AML-193 (cell line): Measurements from ENCODE around the gene ADGRG6.

ENCODE experiments used
- DNase-seq, 2 experiments: peaks; one replicate each; lab custom pipeline; 2025; lab: John Stamatoyannopoulos, UW

ADGRG6 gene

GRCh38 chr6:142322066-142322465 lies 20.3 kb downstream of the ADGRG6 start:
- no peak for DNase-seq

- DNase-seq, result no peak
Observed at GRCh38 chr6:142322504-142323198, 20.8 kb downstream of the ADGRG6 start.

GRCh38 chr6:142323377-142323776 lies 21.6 kb downstream of the ADGRG6 start:
- DNase-seq, result no peak

- DNase-seq, result no peak
Observed at GRCh38 chr6:142324111-142324510, 22.3 kb downstream of the ADGRG6 start.

- no peak for DNase-seq
Observed at GRCh38 chr6:142325111-142325510, 23.3 kb downstream of the ADGRG6 start.

- no peak for DNase-seq
Observed at GRCh38 chr6:142326540-142326939, 24.7 kb downstream of the ADGRG6 start.

GRCh38 chr6:142328070-142328469 lies 26.3 kb downstream of the ADGRG6 start:
- no peak for DNase-seq

- DNase-seq, result no peak
Observed at GRCh38 chr6:142329486-142330113, 27.8 kb downstream of the ADGRG6 start.

GRCh38 chr6:142331075-142331551 lies 29.3 kb downstream of the ADGRG6 start:
- DNase-seq, result no peak

GRCh38 chr6:142331601-142332000 lies 29.8 kb downstream of the ADGRG6 start:
- DNase-seq, result no peak

GRCh38 chr6:142332393-142333098 lies 30.7 kb downstream of the ADGRG6 start:
- no peak for DNase-seq

GRCh38 chr6:142333431-142333830 lies 31.6 kb downstream of the ADGRG6 start:
- DNase-seq, result no peak

- DNase-seq, result peak in 1 of 2 experiments; percentile 1
Observed at GRCh38 chr6:142334294-142334693, 32.5 kb downstream of the ADGRG6 start.

- no peak for DNase-seq
Observed at GRCh38 chr6:142335415-142335814, 33.6 kb downstream of the ADGRG6 start.

GRCh38 chr6:142336183-142336582 lies 34.4 kb downstream of the ADGRG6 start:
- DNase-seq, result no peak

- no peak for DNase-seq
Observed at GRCh38 chr6:142336787-142337186, 35.0 kb downstream of the ADGRG6 start.

GRCh38 chr6:142339113-142339512 lies 37.3 kb downstream of the ADGRG6 start:
- DNase-seq, result no peak

- no peak for DNase-seq
Observed at GRCh38 chr6:142339968-142340658, 38.3 kb downstream of the ADGRG6 start.

GRCh38 chr6:142341855-142342330 lies 40.1 kb downstream of the ADGRG6 start:
- DNase-seq, result no peak

- no peak for DNase-seq
Observed at GRCh38 chr6:142342986-142343385, 41.2 kb downstream of the ADGRG6 start.

- DNase-seq, result no peak
Observed at GRCh38 chr6:142343938-142344337, 42.1 kb downstream of the ADGRG6 start.

GRCh38 chr6:142345261-142345660 lies 43.5 kb downstream of the ADGRG6 start:
- DNase-seq, result no peak
